H1 (cell line): ENCODE results near the gene PDE6B. TPM values are rescaled to one million over a fixed set of nuclear protein-coding genes. Genes with fewer than 3 reads are reported as not detected.

ENCODE experiments used
- CTCF ChIA-PET: fragments of 300-600 bp; sonication (Branson Sonifier 250); formaldehyde crosslinking; loops from one replicate; lab custom pipeline; 2021; ENCODE audit not compliant: partially characterized antibody; lab: Charles Lee
- POLR2A ChIA-PET: fragments of 300-600 bp; sonication (Branson Sonifier 250); formaldehyde crosslinking; loops from one replicate; lab custom pipeline; 2021; ENCODE audit warnings: inconsistent platforms; ENCODE audit not compliant: partially characterized antibody; lab: Charles Lee
- DNase-seq, 2 experiments: peaks; one replicate each; pipeline versions ENCODE4 v3.0.0 to v3.0.0-alpha.2; 2010 to 2022; ENCODE audit warnings: low spot score in 2 of 2, low read depth in 1 of 2, mixed read lengths in 1 of 2
- FAIRE-seq: peaks from 2 replicates; lab custom pipeline; 2011; peaks lifted over from hg19 to GRCh38; lab: Jason Lieb, UNC
- H2AFZ ChIP-seq: 2 replicates; pipeline ENCODE4 v1.8.1; 2012; ENCODE audit warnings: low read length, inconsistent platforms
- H2AK5ac ChIP-seq: 2 replicates; pipeline ENCODE4 v1.6.1; 2013; ENCODE audit warnings: low read depth, low read length
- H2BK120ac ChIP-seq: replicated peaks from 2 replicates; pipeline ENCODE3; 2013; ENCODE audit warnings: low read depth, low read length, inconsistent platforms
- H2BK12ac ChIP-seq: 2 replicates; pipeline ENCODE4 v1.6.1; 2013; ENCODE audit warnings: low read depth, low read length
- H2BK15ac ChIP-seq: 2 replicates; pipeline ENCODE4 v1.6.1; 2013; ENCODE audit warnings: low read length
- H2BK20ac ChIP-seq: 2 replicates; pipeline ENCODE4 v1.6.1; 2013; ENCODE audit warnings: low read length
- H2BK5ac ChIP-seq: 2 replicates; pipeline ENCODE4 v1.6.1; 2013; ENCODE audit warnings: low read depth, low read length
- H3K14ac ChIP-seq: 2 replicates; pipeline ENCODE4 v1.6.1; 2013; ENCODE audit warnings: inconsistent platforms; ENCODE audit not compliant: insufficient read length
- H3K18ac ChIP-seq: 2 replicates; pipeline ENCODE4 v1.6.1; 2013; ENCODE audit warnings: low read length; ENCODE audit errors: extremely low read depth
- H3K23ac ChIP-seq: 2 replicates; pipeline ENCODE4 v1.6.1; 2013; ENCODE audit warnings: inconsistent platforms; ENCODE audit not compliant: insufficient read length
- H3K23me2 ChIP-seq: 2 replicates; pipeline ENCODE4 v1.6.1; 2013; ENCODE audit warnings: low read depth, low read length
- H3K27ac ChIP-seq: 2 replicates; pipeline ENCODE4 v1.6.1; 2011; ENCODE audit warnings: low read depth, low read length, inconsistent platforms
- H3K27me3 ChIP-seq, 4 experiments: replicated peaks in 1 of 4; 1 replicate in 1 of 4; 2 replicates in 3 of 4; pipeline versions ENCODE4 v1.6.1 to v1.8.1; 2011 to 2013; ENCODE audit warnings: low read length in 3 of 4, mild to moderate bottlenecking in 3 of 4, inconsistent platforms in 2 of 4, mixed read lengths in 2 of 4, moderate library complexity in 1 of 4; ENCODE audit not compliant: control insufficient read depth in 3 of 4, insufficient read depth in 3 of 4; ENCODE audit errors: extremely low read depth in 1 of 4
- H3K36me3 ChIP-seq, 4 experiments: 2 replicates each; pipeline versions ENCODE4 v1.6.1 to v1.8.1; 2011 to 2013; ENCODE audit warnings: mild to moderate bottlenecking in 4 of 4, low read length in 3 of 4, moderate library complexity in 2 of 4, control low read depth in 1 of 4, inconsistent platforms in 1 of 4; ENCODE audit not compliant: insufficient read depth in 4 of 4, control insufficient read depth in 2 of 4
- H3K4ac ChIP-seq: replicated peaks from 2 replicates; pipeline ENCODE3; 2013; ENCODE audit warnings: low read length, low read depth, mixed read lengths, inconsistent platforms; ENCODE audit not compliant: insufficient read length
- H3K4me1 ChIP-seq, 4 experiments: replicated peaks in 1 of 4; 1 replicate in 1 of 4; 2 replicates in 3 of 4; pipeline versions ENCODE4 v1.6.1 to v1.8.1; 2011 to 2013; ENCODE audit warnings: low read length in 3 of 4, inconsistent platforms in 2 of 4, mixed read lengths in 1 of 4; ENCODE audit not compliant: insufficient read depth in 4 of 4, control insufficient read depth in 3 of 4
- H3K4me2 ChIP-seq, 2 experiments: 2 replicates each; pipeline versions ENCODE4 v1.6.1 to v1.8.1; 2011 to 2013; ENCODE audit warnings: low read depth in 2 of 2, low read length in 2 of 2, control low read depth in 1 of 2, inconsistent platforms in 1 of 2, mild to moderate bottlenecking in 1 of 2; ENCODE audit not compliant: insufficient read depth in 1 of 2
- H3K4me3 ChIP-seq, 4 experiments: fragments of 200-600, 300-600 bp in 1 of 4; sonication (generic), shearing (Covaris generic), sonication (Bioruptor Twin) in 1 of 4; 2 replicates each; pipeline versions ENCODE4 v1.5.1 to v1.8.1; 2011 to 2016; ENCODE audit warnings: low read length in 4 of 4, low read depth in 3 of 4, control low read depth in 2 of 4, inconsistent platforms in 2 of 4, mild to moderate bottlenecking in 2 of 4, mixed read lengths in 1 of 4, moderate library complexity in 1 of 4; ENCODE audit not compliant: insufficient read depth in 2 of 4; ENCODE audit errors: extremely low read depth in 1 of 4
- H3K56ac ChIP-seq: replicated peaks from 2 replicates; pipeline ENCODE3; 2013; ENCODE audit warnings: low read depth, mild to moderate bottlenecking, mixed read lengths, low read length, inconsistent platforms; ENCODE audit not compliant: insufficient read length
- H3K79me1 ChIP-seq: 2 replicates; pipeline ENCODE4 v1.6.1; 2013; ENCODE audit warnings: low read depth, low read length, control low read depth
- H3K79me2 ChIP-seq, 2 experiments: 2 replicates each; pipeline versions ENCODE4 v1.6.1 to v1.8.1; 2012 to 2013; ENCODE audit warnings: low read length in 2 of 2, mild to moderate bottlenecking in 2 of 2, inconsistent platforms in 1 of 2; ENCODE audit not compliant: insufficient read depth in 2 of 2, control insufficient read depth in 1 of 2
- H3K9ac ChIP-seq, 4 experiments: replicated peaks in 1 of 4; 1 replicate in 1 of 4; 2 replicates in 3 of 4; pipeline versions ENCODE4 v1.6.1 to v1.8.1; 2011 to 2013; ENCODE audit warnings: low read depth in 3 of 4, low read length in 3 of 4, control low read depth in 2 of 4, mild to moderate bottlenecking in 2 of 4, moderate library complexity in 2 of 4, inconsistent platforms in 1 of 4; ENCODE audit errors: extremely low read depth in 1 of 4
- H3K9me3 ChIP-seq, 2 experiments: 2 replicates each; pipeline versions ENCODE4 v1.6.1 to v1.8.1; 2012 to 2013; ENCODE audit warnings: mild to moderate bottlenecking in 2 of 2, moderate library complexity in 2 of 2, control low read depth in 1 of 2, inconsistent platforms in 1 of 2, low read depth in 1 of 2, low read length in 1 of 2, mixed read lengths in 1 of 2; ENCODE audit not compliant: insufficient read depth in 2 of 2
- H4K20me1 ChIP-seq, 2 experiments: replicated peaks in 1 of 2; 2 replicates each; pipeline versions ENCODE3 to v1.8.1; 2011 to 2013; ENCODE audit warnings: inconsistent platforms in 2 of 2, low read length in 2 of 2, mild to moderate bottlenecking in 1 of 2; ENCODE audit not compliant: insufficient read depth in 2 of 2, control insufficient read depth in 1 of 2
- H4K5ac ChIP-seq: 2 replicates; pipeline ENCODE4 v1.6.1; 2013; ENCODE audit warnings: low read length, low read depth, mixed read lengths, inconsistent platforms; ENCODE audit not compliant: insufficient read length
- H4K8ac ChIP-seq: 2 replicates; pipeline ENCODE4 v1.8.0; 2013; ENCODE audit warnings: mild to moderate bottlenecking, moderate library complexity, low read length, inconsistent platforms; ENCODE audit not compliant: insufficient read depth; ENCODE audit errors: extremely low read depth
- H4K91ac ChIP-seq: replicated peaks from 2 replicates; pipeline ENCODE3; 2013; ENCODE audit warnings: low read length, mixed read lengths, inconsistent platforms; ENCODE audit not compliant: insufficient read length
- ATF2 ChIP-seq: IDR thresholded peaks from 2 replicates; pipeline ENCODE4 v1.6.1; 2012; ENCODE audit warnings: low read length, inconsistent platforms
- ATF3 ChIP-seq: IDR thresholded peaks from 2 replicates; pipeline ENCODE4 v1.6.1; 2011; ENCODE audit warnings: low read depth, mild to moderate bottlenecking, low read length; ENCODE audit not compliant: insufficient read depth
- BACH1 ChIP-seq: IDR thresholded peaks from 2 replicates; pipeline ENCODE4 v1.6.1; 2012; ENCODE audit warnings: low read length, improper control_type of control experiment
- CREB1 ChIP-seq: IDR thresholded peaks from 2 replicates; pipeline ENCODE4 v1.6.1; 2012; ENCODE audit warnings: inconsistent platforms
- GABPA ChIP-seq: IDR thresholded peaks from 2 replicates; pipeline ENCODE4 v1.6.1; 2011; ENCODE audit warnings: mild to moderate bottlenecking, low read length, moderate library complexity, borderline replicate concordance; ENCODE audit not compliant: insufficient read depth
- GTF2F1 ChIP-seq: IDR thresholded peaks from 2 replicates; pipeline ENCODE4 v1.6.1; 2012; ENCODE audit warnings: low read depth, low read length, improper control_type of control experiment, borderline replicate concordance
- JUND ChIP-seq: IDR thresholded peaks from 2 replicates; pipeline ENCODE4 v1.6.1; 2011; ENCODE audit warnings: mild to moderate bottlenecking, improper control_type of control experiment, low read length
- KDM4A ChIP-seq: IDR thresholded peaks from one replicate; pipeline ENCODE4 v1.7.1; 2012; ENCODE audit warnings: low read depth, mild to moderate bottlenecking, moderate library complexity, low read length, inconsistent platforms; ENCODE audit not compliant: severe bottlenecking
- NRF1 ChIP-seq: IDR thresholded peaks from 2 replicates; pipeline ENCODE4 v1.6.1; 2011; ENCODE audit warnings: mild to moderate bottlenecking, low read depth, low read length, improper control_type of control experiment
- POLR2A ChIP-seq, 2 experiments: IDR thresholded peaks; 1 replicate in 1 of 2; 2 replicates in 1 of 2; pipeline ENCODE4 v1.6.1; 2011; ENCODE audit warnings: low read depth in 2 of 2, low read length in 2 of 2, mild to moderate bottlenecking in 2 of 2; ENCODE audit errors: control extremely low read depth in 1 of 2
- SP2 ChIP-seq: IDR thresholded peaks from 2 replicates; pipeline ENCODE4 v1.6.1; 2012; ENCODE audit warnings: mild to moderate bottlenecking, low read length, inconsistent platforms
- TBP ChIP-seq: IDR thresholded peaks from 2 replicates; pipeline ENCODE4 v1.6.1; 2011; ENCODE audit warnings: low read depth, low read length, improper control_type of control experiment
- YY1 ChIP-seq: IDR thresholded peaks from 2 replicates; pipeline ENCODE4 v1.6.1; 2011; ENCODE audit warnings: low read depth, mild to moderate bottlenecking, low read length
- WGBS, 2 experiments: shearing (Covaris generic) in 1 of 2; methylation state at CpG; one replicate each; pipeline versions ENCODE4 v1.1.6 to v1.1.7; 2013 to 2015; ENCODE audit warnings: low lambda C conversion rate in 2 of 2, mixed read lengths in 2 of 2, inconsistent platforms in 1 of 2, low coverage in 1 of 2, missing lambda C conversion rate in 1 of 2; ENCODE audit not compliant: insufficient replicate concordance in 2 of 2, insufficient coverage in 1 of 2, insufficient read length in 1 of 2; ENCODE audit errors: extremely low coverage in 1 of 2, missing lambda C conversion rate in 1 of 2; 5-methylcytosine and 5-hydroxymethylcytosine counted together
- polyA plus RNA-seq, 7 experiments: library from polyadenylated mRNA; depleted of rRNA in 3 of 7; stranded (reverse) in 5 of 7; unstranded in 2 of 7; fragments of >200 nt in 5 of 7; fragments of 200-250 nt in 2 of 7; gene quantifications; 1 replicate in 5 of 7; 2 replicates in 1 of 7; 4 replicates in 1 of 7; pipeline versions ENCODE4 v1.2.1 to v1.2.3, GENCODE V29; 2011 to 2013; ENCODE audit warnings: missing spikeins in 2 of 7, mixed read lengths in 2 of 7
- total RNA-seq: library from RNA; stranded (reverse); fragmentation: NEBNext Ultra II Directional; extraction: Animal tissue kit (Norgen Biotek cat#: 25700); gene quantifications from 2 replicates; pipeline ENCODE4 v1.2.1, GENCODE V29; 2021

PDE6B gene
- total and polyA plus RNA-seq, 2 of the 8 experiments (the other 6 are each of a cell fraction or from before 2014, with no cell fraction given), result 4.1 to 8.4 TPM

- no peak for DNase-seq
- Histone ChIP-seq H3K4me1 (peaks cover 0 to 7% (median 5%) of the 10 kb centered on the region in 4 experiments; a peak in 5 of 7 replicates), H2AFZ (no peak overlapping the region), H3K4me2 (no peak overlapping the region), H3K36me3 (peaks cover 0 to 6% (median 0%) of the 10 kb centered on the region in 4 experiments; a peak in 2 of 8 replicates), H3K79me2 (peaks cover 16 to 82% of the 10 kb centered on the region in 2 experiments), H4K8ac (peak overlapping the region; percentile 1; the same call in 1 of the 2 replicates), H3K56ac (no peak overlapping the region), H3K23ac (no peak overlapping the region), H3K27me3 (peaks cover 0 to 1% (median 0%) of the 10 kb centered on the region in 4 experiments; a peak in 3 of 7 replicates), H3K9ac (no peak overlapping the region; a peak in 1 of 7 replicates), H3K4me3 (no peak overlapping the region), H4K5ac (no peak overlapping the region), H3K79me1 (peaks cover 28% of the 10 kb centered on the region), H2BK15ac (no peak overlapping the region), H4K20me1 (peaks cover 17 to 41% of the 10 kb centered on the region in 2 experiments), H3K4ac (no peak overlapping the region), H3K18ac (no peak overlapping the region), H2BK20ac (no peak overlapping the region), H4K91ac (no peak overlapping the region), H3K23me2 (peaks cover 7% of the 10 kb centered on the region; the same call in 1 of the 2 replicates), H3K9me3 (no peaks in the 10 kb centered on the region), H2BK120ac (no peak overlapping the region), H2BK12ac (no peak overlapping the region), H3K14ac (no peak overlapping the region), H2BK5ac (no peak overlapping the region), H3K27ac (no peak overlapping the region), H2AK5ac (no peak overlapping the region)
- 93% methylated on average over 9 of the region's 9 CpGs; no CpG with 5 or more reads in 1 of the 2 experiments for WGBS, 2 experiments
- ChIA-PET POLR2A (interaction anchor here (0.8 to 2.2 kb wide), 5 partner anchors 9 to 14 kb away, joined by 3 to 6 read pairs (median 3); no protein-coding TSS in a partner anchor), CTCF (interaction anchor here (0.9 to 1.0 kb wide), 2 partner anchors 29 to 181 kb away, joined by 3 read pairs; no protein-coding TSS in a partner anchor)
- no peak for FAIRE-seq
- TF ChIP-seq TBP (no peak), CREB1 (no peak), NRF1 (no peak), GABPA (no peak), KDM4A (no peak), YY1 (no peak), ATF3 (no peak), GTF2F1 (no peak), JUND (no peak), POLR2A (IDR thresholded peaks at IDR 0.05; ENCODE audit: control extremely low read depth in 1 of 2, low read depth in 2 of 2, low read length in 2 of 2) (no peak), BACH1 (no peak), ATF2 (no peak), SP2 (no peak)
Observed at GRCh38 chr4:710116-710515, 84.7 kb downstream of the PDE6B start.
